GM12801 (cell line): ENCODE measurements around the gene SMARCA5.

Experiments
- TF ChIP-seq, protein P1 (sequence below): IDR thresholded peaks from one replicate; pipeline ENCODE4 v1.5.1; 2011; ENCODE audit warnings: control low read depth; ENCODE audit not compliant: insufficient read length; ENCODE audit errors: extremely low read depth

The SMARCA5 gene, protein sequence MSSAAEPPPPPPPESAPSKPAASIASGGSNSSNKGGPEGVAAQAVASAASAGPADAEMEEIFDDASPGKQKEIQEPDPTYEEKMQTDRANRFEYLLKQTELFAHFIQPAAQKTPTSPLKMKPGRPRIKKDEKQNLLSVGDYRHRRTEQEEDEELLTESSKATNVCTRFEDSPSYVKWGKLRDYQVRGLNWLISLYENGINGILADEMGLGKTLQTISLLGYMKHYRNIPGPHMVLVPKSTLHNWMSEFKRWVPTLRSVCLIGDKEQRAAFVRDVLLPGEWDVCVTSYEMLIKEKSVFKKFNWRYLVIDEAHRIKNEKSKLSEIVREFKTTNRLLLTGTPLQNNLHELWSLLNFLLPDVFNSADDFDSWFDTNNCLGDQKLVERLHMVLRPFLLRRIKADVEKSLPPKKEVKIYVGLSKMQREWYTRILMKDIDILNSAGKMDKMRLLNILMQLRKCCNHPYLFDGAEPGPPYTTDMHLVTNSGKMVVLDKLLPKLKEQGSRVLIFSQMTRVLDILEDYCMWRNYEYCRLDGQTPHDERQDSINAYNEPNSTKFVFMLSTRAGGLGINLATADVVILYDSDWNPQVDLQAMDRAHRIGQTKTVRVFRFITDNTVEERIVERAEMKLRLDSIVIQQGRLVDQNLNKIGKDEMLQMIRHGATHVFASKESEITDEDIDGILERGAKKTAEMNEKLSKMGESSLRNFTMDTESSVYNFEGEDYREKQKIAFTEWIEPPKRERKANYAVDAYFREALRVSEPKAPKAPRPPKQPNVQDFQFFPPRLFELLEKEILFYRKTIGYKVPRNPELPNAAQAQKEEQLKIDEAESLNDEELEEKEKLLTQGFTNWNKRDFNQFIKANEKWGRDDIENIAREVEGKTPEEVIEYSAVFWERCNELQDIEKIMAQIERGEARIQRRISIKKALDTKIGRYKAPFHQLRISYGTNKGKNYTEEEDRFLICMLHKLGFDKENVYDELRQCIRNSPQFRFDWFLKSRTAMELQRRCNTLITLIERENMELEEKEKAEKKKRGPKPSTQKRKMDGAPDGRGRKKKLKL

DNA sequence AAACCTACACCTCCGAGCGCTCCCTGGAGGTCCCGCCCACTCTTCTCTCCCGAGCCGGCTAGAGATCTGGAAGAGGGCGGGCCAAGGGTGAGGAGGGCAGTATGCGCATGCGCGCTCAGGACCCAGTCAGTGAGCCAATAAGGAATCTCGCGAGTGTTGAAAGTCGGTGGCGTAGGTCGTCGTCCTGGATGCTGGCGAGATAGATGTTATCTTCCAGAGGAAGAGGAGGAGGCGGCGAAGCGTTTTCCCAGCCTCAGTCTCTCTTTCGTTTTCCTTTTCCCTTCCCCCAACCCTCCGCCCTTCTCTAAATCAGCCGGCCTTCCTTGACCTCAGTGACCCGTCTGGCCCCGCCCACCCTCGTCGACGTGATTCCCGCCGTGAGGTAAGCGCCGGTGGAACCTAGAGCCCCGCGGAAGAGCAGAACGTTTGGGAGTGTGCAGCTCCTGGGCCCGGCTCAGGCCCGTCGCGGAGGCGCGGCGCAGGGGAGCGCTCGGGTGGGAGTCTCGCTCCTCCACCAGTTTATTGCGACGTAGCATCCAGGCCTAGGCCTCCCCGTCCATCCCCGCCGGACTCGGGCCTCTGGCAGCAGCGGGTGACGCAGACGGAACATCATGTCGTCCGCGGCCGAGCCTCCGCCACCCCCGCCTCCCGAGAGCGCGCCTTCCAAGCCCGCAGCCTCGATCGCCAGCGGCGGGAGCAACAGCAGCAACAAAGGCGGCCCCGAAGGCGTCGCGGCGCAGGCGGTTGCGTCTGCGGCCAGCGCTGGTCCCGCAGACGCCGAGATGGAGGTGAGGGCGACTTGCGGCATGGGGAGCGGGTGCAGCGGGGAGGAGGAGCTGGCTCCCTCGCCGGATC is at the start of gene SMARCA5:
TSS of gene SMARCA5 (plus strand) at position 389 of the 855 bp plus-strand sequence. CDS start at position 612, 223 bp downstream.
- TF ChIP-seq, protein P1, sequence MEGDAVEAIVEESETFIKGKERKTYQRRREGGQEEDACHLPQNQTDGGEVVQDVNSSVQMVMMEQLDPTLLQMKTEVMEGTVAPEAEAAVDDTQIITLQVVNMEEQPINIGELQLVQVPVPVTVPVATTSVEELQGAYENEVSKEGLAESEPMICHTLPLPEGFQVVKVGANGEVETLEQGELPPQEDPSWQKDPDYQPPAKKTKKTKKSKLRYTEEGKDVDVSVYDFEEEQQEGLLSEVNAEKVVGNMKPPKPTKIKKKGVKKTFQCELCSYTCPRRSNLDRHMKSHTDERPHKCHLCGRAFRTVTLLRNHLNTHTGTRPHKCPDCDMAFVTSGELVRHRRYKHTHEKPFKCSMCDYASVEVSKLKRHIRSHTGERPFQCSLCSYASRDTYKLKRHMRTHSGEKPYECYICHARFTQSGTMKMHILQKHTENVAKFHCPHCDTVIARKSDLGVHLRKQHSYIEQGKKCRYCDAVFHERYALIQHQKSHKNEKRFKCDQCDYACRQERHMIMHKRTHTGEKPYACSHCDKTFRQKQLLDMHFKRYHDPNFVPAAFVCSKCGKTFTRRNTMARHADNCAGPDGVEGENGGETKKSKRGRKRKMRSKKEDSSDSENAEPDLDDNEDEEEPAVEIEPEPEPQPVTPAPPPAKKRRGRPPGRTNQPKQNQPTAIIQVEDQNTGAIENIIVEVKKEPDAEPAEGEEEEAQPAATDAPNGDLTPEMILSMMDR, result no peak

DNA sequence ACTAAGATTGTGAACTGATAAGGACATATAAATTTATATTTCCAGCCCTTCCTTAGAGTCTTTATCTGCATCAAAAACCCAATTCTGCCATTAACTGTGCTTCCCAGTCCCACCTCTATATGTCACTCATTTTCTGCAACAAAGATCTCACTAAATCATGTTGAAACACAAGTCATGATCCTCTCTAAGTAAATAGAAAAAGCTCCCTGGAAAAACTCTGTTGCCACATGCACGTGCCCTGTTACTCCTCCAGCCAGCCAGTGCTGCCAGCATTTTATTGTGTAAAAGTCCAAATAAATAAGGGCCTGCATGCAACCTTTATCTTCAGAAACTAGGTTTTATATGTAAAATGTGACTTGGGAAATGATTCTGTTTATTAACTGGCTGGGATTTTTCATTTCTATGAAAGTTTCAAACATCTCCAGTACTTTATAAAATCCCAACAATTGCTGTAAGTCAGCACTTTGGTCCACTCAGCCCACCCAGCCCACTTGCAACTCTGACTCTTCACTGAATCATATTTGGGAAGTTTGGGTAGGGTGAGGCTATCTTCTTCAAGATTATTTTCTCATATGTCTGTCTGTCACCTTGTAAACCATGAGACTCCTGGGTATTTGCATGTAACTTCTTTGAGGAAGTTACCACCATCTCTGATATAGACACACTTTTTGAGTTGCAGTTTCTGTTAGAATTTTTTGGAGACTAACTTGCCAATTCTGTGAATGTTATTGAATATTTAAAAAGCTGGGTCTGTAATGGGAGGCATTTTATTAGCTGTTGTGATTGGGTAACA is 40.0 kb upstream of the SMARCA5 start:
- TF ChIP-seq, protein P1, result no peak

DNA sequence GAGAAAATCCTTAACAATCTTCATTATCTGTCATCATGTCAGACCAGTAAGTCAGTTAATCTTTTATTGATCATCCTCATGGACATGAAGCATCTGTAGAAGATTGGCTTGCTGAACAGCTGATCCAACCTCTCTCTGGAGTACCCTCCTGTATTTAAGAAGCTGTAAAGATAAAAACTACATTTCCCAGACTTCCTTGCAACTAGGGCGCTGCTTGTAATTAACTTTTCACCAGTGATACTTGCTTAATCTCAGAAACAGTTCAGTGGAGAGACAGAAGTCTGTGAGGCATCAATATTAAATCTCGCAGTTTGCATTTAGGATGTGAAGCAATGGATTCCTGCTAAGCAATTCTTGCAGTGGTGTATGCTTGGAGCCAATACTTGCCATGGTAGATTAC is 36.0 kb upstream of the SMARCA5 start:
- TF ChIP-seq, protein P1, result no peak

DNA sequence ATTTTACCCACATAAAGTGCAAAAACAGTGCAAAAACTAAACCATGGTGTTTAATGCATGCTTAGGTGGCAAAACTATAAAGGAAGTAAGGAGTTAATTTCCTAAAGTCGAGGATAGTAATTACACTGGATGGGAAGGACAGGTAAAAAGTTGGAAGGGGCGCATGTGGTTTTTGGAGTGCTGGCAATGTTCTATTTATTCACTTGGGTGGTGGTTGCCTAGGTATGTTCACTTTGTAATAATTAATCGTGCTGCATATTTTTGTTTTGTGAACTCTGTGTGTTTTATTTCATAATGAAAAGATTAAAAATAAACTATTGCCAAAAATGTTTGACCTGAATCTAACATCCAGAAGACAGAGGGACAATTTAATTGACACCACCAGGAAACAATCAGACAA is 32.1 kb upstream of the SMARCA5 start:
- TF ChIP-seq, protein P1, result no peak

DNA sequence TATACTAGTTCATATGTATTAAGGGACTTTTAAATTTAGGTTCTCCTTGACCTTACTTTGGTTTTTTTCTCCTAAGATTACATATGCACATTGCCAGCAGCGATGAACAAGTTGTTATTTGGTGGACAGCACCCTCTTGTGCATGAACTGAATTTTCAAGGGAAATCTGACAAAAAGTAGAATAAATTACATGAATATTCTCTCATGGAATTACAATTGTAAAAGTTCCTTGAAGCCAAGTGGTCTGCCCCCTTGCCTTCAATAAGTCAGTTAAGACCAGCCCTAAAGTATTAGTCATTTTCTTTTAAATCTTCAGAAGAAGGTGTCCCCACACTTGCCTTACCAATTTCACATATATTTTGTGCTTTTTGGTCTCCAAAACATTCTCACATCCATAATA is 30.7 kb upstream of the SMARCA5 start:
- TF ChIP-seq, protein P1, result no peak

DNA sequence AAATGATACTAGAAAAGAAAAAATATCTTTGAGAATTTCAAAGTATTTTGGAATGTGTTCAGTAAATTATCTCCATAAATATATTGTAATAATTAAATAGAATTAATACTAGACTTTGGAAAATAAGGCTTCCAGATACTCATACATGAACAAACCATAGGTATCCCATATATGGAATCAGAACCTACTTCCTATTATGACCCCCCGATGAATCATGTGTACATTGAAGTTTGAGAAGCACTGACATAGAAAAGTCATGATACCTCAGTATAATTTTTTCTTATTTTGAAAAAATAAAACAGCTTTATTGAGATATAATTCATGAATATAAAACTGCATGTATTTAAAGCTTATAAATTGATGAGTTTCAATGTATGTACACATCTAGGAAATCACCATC is 27.2 kb upstream of the SMARCA5 start:
- TF ChIP-seq, protein P1, result no peak
